ENCODE data around the gene PELI2.

PELI2 gene

GRCh38 chr14:56341766-56342493 is 223.7 kb downstream of the PELI2 start:
- no peak for DNase-seq (ENCODE audit: low read depth, low spot score)

- no peak for DNase-seq (ENCODE audit: low read depth, low spot score)
These were observed 224.3 kb downstream of the PELI2 start for GRCh38 chr14:56342494-56342942.

- no peak for DNase-seq (ENCODE audit: low read depth, low spot score)
These were observed 231.7 kb downstream of the PELI2 start for GRCh38 chr14:56349960-56350359.
